Neural crest cell (in vitro differentiated cells): ENCODE results near the gene COL16A1. TPM values are rescaled to one million over a fixed set of nuclear protein-coding genes. Genes with fewer than 3 reads are reported as not detected.

Experiments used
- DNase-seq: peaks from one replicate; pipeline ENCODE4 v3.0.0; 2021; ENCODE audit warnings: low read depth, mixed read lengths, low spot score
- H3K27ac Mint-ChIP-seq: one replicate; pipeline ENCODE4 v1.8.0; 2021; ENCODE audit warnings: mild to moderate bottlenecking, mixed read lengths; ENCODE audit not compliant: unreplicated experiment
- H3K27me3 Mint-ChIP-seq: 2 replicates; pipeline ENCODE4 v1.8.0; 2021; ENCODE audit warnings: low read depth, mild to moderate bottlenecking, mixed read lengths
- H3K36me3 Mint-ChIP-seq: 2 replicates; pipeline ENCODE4 v1.8.0; 2021; ENCODE audit warnings: low read depth, mild to moderate bottlenecking, mixed read lengths
- H3K4me1 Mint-ChIP-seq: 2 replicates; pipeline ENCODE4 v1.8.0; 2021; ENCODE audit warnings: mixed read lengths
- H3K4me3 Mint-ChIP-seq: one replicate; pipeline ENCODE4 v1.8.0; 2021; ENCODE audit warnings: mild to moderate bottlenecking, mixed read lengths
- H3K9me3 Mint-ChIP-seq: 2 replicates; pipeline ENCODE4 v1.8.0; 2021; ENCODE audit warnings: mixed read lengths
- CTCF ChIP-seq: fragments of 200-600 bp; sonication (generic); conservative IDR thresholded peaks from 2 replicates; pipeline ENCODE4 v1.5.0; 2021; ENCODE audit warnings: antibody characterized with exemption, mild to moderate bottlenecking
- total RNA-seq: library from RNA; stranded (reverse); gene quantifications from 2 replicates; pipeline ENCODE4 v1.2.1, GENCODE V29; 2021

The COL16A1 gene
- total RNA-seq, 1 donor from 2014 or later: 0.72 TPM

DNA sequence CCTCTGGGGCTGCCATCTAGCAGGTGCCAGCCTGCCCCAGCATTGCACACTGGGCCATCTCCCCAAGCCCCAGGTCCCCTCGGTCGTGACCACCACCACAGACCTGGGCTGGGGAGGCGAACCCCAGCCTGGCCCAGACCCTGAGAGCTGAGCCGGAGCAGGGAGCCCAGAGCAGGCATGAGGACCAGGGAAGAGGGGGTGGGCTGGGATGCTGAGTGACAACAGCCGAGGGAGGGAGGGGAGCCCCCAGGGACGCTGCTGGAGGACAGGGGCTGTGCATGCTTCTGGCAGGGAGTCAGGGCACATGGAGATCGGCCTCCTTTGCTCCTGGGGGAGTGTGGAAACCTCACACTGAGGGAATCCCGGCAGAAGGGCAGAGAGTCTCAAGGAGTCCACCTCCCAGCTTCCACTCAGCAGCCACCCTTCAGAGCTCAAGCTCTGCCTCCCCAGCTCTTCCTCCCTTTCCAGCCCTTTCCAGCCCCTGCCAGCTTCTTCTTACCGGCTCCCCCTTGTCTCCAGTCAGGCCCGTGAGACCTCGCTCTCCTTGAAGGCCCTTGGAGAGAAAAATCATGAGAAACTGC, 35.4 kb downstream of the COL16A1 start:
- TF ChIP-seq CTCF: no peak
- H3K27ac Mint-ChIP-seq: no peak overlapping the region
- H3K4me1 Mint-ChIP-seq: peaks cover 8% of the 10 kb centered on the region
- H3K27me3 Mint-ChIP-seq: peaks cover 10% of the 10 kb centered on the region
- no peaks in the 10 kb centered on the region for H3K9me3 Mint-ChIP-seq
- DNase-seq: no peak
- no peaks in the 10 kb centered on the region for H3K36me3 Mint-ChIP-seq
- no peak overlapping the region for H3K4me3 Mint-ChIP-seq

DNA sequence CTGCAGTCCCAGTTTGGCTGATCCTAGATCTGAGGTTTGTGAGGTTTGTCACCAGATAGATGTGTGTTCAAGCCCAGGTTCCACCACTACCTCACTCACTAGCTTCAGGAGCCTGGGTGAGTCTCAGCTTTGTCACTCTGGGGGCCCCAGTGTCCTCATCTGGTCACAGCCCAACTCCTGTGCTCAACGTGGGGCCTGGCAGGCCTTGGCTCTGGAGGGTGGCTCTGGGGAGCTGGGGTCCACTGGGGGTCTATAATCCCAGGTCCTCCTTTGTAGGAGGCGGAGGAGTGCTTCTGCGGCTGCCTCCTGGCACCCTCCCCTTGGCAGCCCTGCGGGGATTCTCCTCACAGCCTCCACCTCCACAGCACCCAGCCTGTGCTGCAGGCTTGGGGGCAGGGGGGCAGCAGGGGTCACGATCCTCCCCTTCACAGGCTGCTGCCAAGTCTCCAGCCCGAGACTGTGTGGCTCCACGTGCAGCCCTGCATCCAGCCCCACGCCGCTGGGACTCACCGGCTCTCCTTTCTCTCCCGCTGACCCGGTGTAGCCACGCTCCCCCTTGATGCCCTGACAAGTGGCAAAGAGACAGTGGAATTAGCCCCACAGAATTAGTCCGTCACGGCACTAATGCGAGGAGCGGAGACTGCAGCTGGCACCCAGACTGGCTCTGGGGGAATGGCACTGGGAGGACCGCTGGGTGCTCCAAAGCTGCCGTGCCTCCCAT, 36.6 kb downstream of the COL16A1 start:
- Mint-ChIP-seq H3K27me3 (peaks cover 10% of the 10 kb centered on the region), H3K27ac (no peak overlapping the region)
- DNase-seq: no peak

DNA sequence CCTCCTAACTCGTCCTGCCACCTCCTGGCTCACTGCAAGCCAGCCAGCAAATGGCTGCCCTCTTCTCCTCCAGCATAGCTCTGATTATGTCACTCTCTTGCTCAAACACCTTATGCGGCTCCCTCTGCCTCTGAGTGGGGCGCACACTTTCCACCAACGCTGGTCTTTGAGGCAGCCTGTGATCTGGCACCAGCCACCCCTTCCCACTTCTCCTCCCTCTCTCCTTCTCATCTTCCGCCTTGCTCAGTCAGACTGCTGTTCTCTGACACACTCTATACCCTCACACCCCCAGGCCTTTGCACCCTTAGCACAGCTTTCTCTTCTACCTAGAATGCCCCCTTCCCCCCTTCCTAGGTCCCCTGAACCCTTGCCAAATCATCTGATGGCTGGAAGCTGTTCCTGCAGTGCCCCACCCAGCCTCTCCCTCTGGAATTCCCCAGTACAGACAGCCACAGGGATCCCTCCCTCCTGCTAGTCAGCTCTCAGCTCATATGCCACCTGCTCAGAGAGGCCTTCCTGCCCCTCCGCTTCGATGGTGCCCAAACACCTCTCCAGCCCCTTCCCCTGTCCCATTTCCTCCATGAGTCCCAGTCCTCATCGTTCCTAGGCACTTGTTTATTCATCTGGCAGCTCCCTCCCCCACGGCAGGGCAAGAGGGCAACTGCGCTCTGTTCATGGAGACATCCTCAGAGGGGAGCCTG, 37.4 kb downstream of the COL16A1 start:
- Mint-ChIP-seq H3K27me3 (peaks cover 10% of the 10 kb centered on the region), H3K4me1 (peaks cover 8% of the 10 kb centered on the region), H3K27ac (peak overlapping the region; percentile 57), H3K4me3 (no peak overlapping the region), H3K9me3 (no peaks in the 10 kb centered on the region), H3K36me3 (no peaks in the 10 kb centered on the region)
- DNase-seq: no peak
- no peak for TF ChIP-seq CTCF

More for the DNA sequence above, 36.6 kb downstream of the COL16A1 start:
- H3K4me3 Mint-ChIP-seq: no peak overlapping the region
- H3K36me3 Mint-ChIP-seq: no peaks in the 10 kb centered on the region
- peaks cover 8% of the 10 kb centered on the region for H3K4me1 Mint-ChIP-seq
- H3K9me3 Mint-ChIP-seq: no peaks in the 10 kb centered on the region
- TF ChIP-seq CTCF: no peak

DNA sequence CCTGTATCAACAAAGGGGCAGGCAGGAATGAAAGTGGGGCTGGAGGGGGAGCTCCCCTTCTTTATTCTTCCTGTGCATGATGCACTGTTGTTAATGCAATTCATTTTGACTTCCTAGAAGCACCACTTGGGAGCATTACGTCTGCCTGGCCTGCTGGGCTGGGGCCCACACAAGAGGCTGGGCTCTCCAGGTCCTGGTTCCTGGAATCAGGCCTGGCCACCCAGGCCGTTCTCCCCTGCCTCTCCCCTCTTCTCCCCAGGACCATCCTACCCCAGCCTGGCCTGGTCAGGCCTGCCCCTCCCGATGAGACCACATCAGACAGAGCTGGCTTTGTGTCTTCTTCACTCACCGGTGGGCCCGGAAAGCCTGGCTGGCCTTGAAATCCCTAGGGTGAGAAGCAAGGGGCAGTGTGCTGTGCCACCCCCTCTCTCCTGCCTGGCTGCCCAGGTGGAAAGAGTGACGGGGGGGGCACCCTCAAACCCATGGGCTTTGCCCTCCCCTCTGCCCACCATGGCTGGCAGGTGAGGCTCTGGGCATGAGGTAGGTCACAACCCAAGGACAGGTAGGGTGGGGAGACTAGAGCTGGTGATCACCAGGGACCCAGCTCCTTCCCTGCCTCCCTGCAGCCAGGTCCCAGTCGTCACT, 38.5 kb downstream of the COL16A1 start:
- DNase-seq: no peak
- Mint-ChIP-seq H3K4me3 (no peak overlapping the region), H3K27me3 (peaks cover 10% of the 10 kb centered on the region), H3K27ac (no peak overlapping the region), H3K9me3 (no peaks in the 10 kb centered on the region), H3K36me3 (no peaks in the 10 kb centered on the region), H3K4me1 (peaks cover 8% of the 10 kb centered on the region)
- TF ChIP-seq CTCF: no peak

- Mint-ChIP-seq H3K9me3 (no peaks in the 10 kb centered on the region), H3K27ac (no peak overlapping the region), H3K4me3 (no peak overlapping the region), H3K27me3 (peaks cover 3% of the 10 kb centered on the region), H3K36me3 (no peaks in the 10 kb centered on the region), H3K4me1 (peaks cover 2% of the 10 kb centered on the region)
- TF ChIP-seq CTCF: no peak
- DNase-seq: no peak
These were observed 39.3 kb downstream of the COL16A1 start for GRCh38 chr1:31664528-31664927.
